Measurements from ENCODE around the gene CAMTA1.

The CAMTA1 gene

DNA sequence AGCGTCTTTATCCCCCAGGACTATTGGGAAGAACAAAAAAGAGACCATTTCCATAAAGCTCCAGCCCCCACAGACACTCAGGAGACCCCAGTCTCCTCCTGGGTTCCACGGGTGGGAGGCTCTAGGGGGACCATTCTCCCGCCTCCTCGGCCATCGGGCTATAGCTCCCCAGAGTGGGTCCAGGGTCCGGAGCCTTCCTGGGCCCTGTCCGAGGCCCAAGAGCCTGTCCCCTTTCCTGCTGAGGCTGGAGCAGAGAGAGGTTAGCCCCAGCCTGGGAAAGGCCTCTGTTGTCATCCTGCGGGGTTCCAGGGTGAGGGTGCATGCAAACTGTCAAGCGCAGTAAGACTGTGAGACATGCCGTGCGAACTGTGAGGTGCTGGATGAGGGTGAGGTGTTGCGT lies 166.3 kb downstream of the CAMTA1 start:
- Histone ChIP-seq H3K9me2 (replicated peaks; ENCODE audit: insufficient read depth, low read length) (no peaks in the 10 kb centered on the region), H3K27ac (ENCODE audit: low read length) (no peak overlapping the region), H3K27me3 (replicated peaks; ENCODE audit: insufficient read depth, low read length) (no peaks in the 10 kb centered on the region), H4K20me1 (ENCODE audit: insufficient read depth, low read length) (no peaks in the 10 kb centered on the region), H3K4me1 (ENCODE audit: low read length) (no peaks in the 10 kb centered on the region), H3K4me2 (ENCODE audit: low read depth, low read length) (no peak overlapping the region), H3K4me3 (ENCODE audit: low read length) (no peak overlapping the region), H3K79me2 (ENCODE audit: low read length) (no peaks in the 10 kb centered on the region), H3K9ac (ENCODE audit: low read length) (no peak overlapping the region), H3K36me3 (replicated peaks; ENCODE audit: insufficient read depth, low read length) (no peaks in the 10 kb centered on the region), H3K9me3 (replicated peaks; ENCODE audit: insufficient read depth, low read length) (no peaks in the 10 kb centered on the region), H2AFZ (ENCODE audit: low read length) (no peak overlapping the region), H3F3A (ENCODE audit: insufficient read depth, low read length) (no peaks in the 10 kb centered on the region)
- DNase-seq, result no peak
- TF ChIP-seq, protein P1, sequence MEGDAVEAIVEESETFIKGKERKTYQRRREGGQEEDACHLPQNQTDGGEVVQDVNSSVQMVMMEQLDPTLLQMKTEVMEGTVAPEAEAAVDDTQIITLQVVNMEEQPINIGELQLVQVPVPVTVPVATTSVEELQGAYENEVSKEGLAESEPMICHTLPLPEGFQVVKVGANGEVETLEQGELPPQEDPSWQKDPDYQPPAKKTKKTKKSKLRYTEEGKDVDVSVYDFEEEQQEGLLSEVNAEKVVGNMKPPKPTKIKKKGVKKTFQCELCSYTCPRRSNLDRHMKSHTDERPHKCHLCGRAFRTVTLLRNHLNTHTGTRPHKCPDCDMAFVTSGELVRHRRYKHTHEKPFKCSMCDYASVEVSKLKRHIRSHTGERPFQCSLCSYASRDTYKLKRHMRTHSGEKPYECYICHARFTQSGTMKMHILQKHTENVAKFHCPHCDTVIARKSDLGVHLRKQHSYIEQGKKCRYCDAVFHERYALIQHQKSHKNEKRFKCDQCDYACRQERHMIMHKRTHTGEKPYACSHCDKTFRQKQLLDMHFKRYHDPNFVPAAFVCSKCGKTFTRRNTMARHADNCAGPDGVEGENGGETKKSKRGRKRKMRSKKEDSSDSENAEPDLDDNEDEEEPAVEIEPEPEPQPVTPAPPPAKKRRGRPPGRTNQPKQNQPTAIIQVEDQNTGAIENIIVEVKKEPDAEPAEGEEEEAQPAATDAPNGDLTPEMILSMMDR (IDR thresholded peaks at IDR 0.05; ENCODE audit: low read length), result no peak
- TF ChIP-seq EZH2phosphoT487 (IDR thresholded peaks at IDR 0.05; ENCODE audit: low read length) (no peak), EZH2 (optimal IDR thresholded peaks at IDR 0.05; ENCODE audit: low read depth, low read length) (no peak)

DNA sequence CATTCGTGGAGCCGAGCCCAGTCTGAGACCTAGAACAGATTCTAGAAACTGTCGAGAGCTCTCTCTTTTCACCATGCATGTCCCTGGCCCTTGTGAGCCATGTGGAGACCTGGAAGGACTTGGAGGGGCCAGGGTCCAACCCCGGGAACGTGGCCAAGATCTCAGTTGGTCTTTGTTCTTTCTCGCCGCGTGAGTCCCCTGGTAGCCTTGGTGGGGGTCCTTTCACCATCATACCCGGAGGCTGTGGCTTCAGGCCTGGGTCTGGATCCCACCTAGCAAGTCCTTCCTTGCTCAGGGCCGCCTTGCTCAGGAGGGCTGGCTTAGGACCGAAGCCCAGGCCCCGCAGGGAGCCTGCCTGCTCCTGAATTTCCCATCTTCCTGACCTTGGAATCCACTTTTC lies 168.0 kb downstream of the CAMTA1 start:
- H2AFZ ChIP-seq (ENCODE audit: low read length), result no peak overlapping the region
- DNase-seq, result no peak
- no peaks in the 10 kb centered on the region for H4K20me1 ChIP-seq (ENCODE audit: insufficient read depth, low read length)
- no peaks in the 10 kb centered on the region for H3K9me3 ChIP-seq (replicated peaks; ENCODE audit: insufficient read depth, low read length)
- no peaks in the 10 kb centered on the region for H3K4me1 ChIP-seq (ENCODE audit: low read length)
- H3K4me3 ChIP-seq (ENCODE audit: low read length), result no peak overlapping the region
- no peak overlapping the region for H3K27ac ChIP-seq (ENCODE audit: low read length)
- H3K27me3 ChIP-seq (replicated peaks; ENCODE audit: insufficient read depth, low read length), result no peaks in the 10 kb centered on the region
- H3K9me2 ChIP-seq (replicated peaks; ENCODE audit: insufficient read depth, low read length), result no peaks in the 10 kb centered on the region
- no peaks in the 10 kb centered on the region for H3K36me3 ChIP-seq (replicated peaks; ENCODE audit: insufficient read depth, low read length)
- TF ChIP-seq EZH2phosphoT487 (IDR thresholded peaks at IDR 0.05; ENCODE audit: low read length) (no peak), EZH2 (optimal IDR thresholded peaks at IDR 0.05; ENCODE audit: low read depth, low read length) (no peak)
- TF ChIP-seq, protein P1 (IDR thresholded peaks at IDR 0.05; ENCODE audit: low read length), result no peak
- no peak overlapping the region for H3K9ac ChIP-seq (ENCODE audit: low read length)
- H3K79me2 ChIP-seq (ENCODE audit: low read length), result no peaks in the 10 kb centered on the region
- H3F3A ChIP-seq (ENCODE audit: insufficient read depth, low read length), result no peaks in the 10 kb centered on the region
- no peak overlapping the region for H3K4me2 ChIP-seq (ENCODE audit: low read depth, low read length)

DNA sequence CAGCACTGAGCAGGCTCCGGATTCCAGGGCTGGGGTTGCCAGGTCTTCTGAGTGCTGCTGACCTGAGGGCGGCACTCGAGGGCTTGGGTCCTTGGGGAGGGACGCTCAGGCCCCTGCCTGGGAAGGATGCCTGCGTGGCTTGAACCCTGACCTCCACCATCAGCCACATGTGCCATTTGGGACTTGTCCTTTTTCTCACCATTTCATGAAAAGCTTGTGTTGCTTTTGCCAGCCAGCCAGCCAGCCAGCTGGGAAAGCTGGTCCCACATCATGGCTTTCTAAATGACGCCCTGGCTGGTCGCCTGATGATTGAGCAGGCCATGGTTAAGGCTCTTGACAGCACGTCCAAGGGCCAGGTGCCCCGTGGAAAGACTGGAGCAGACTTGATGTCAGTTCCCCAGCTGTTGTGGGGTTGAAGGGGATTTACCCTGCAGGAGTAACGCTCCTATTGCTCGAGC lies 168.7 kb downstream of the CAMTA1 start:
- Histone ChIP-seq H3K4me2 (ENCODE audit: low read depth, low read length) (no peak overlapping the region), H3K4me3 (ENCODE audit: low read length) (no peak overlapping the region), H3K79me2 (ENCODE audit: low read length) (no peaks in the 10 kb centered on the region), H4K20me1 (ENCODE audit: insufficient read depth, low read length) (no peaks in the 10 kb centered on the region), H3K4me1 (ENCODE audit: low read length) (no peaks in the 10 kb centered on the region), H2AFZ (ENCODE audit: low read length) (no peak overlapping the region), H3K36me3 (replicated peaks; ENCODE audit: insufficient read depth, low read length) (no peaks in the 10 kb centered on the region), H3K27ac (ENCODE audit: low read length) (no peak overlapping the region), H3F3A (ENCODE audit: insufficient read depth, low read length) (no peaks in the 10 kb centered on the region), H3K9ac (ENCODE audit: low read length) (no peak overlapping the region), H3K9me3 (replicated peaks; ENCODE audit: insufficient read depth, low read length) (no peaks in the 10 kb centered on the region), H3K9me2 (replicated peaks; ENCODE audit: insufficient read depth, low read length) (no peaks in the 10 kb centered on the region), H3K27me3 (replicated peaks; ENCODE audit: insufficient read depth, low read length) (no peaks in the 10 kb centered on the region)
- DNase-seq, result no peak
- TF ChIP-seq EZH2phosphoT487 (IDR thresholded peaks at IDR 0.05; ENCODE audit: low read length), result no peak
- TF ChIP-seq EZH2 (optimal IDR thresholded peaks at IDR 0.05; ENCODE audit: low read depth, low read length), result no peak
- TF ChIP-seq, protein P1 (IDR thresholded peaks at IDR 0.05; ENCODE audit: low read length), result no peak
